Measurements from ENCODE around the gene CFAP119. TPM values are rescaled to one million over a fixed set of nuclear protein-coding genes. Genes with fewer than 3 reads are reported as not detected.

Gene CFAP119
- total and polyA plus RNA-seq, 7 experiments from 2014 or later: 0.41 to 5.9 (median 2.8) TPM

GRCh38 chr16:30750876-30751465, 10.9 kb downstream of the CFAP119 start:
- ChIA-PET POLR2A (interaction anchor here (4.4 kb wide), 1 partner anchor 8 kb away, joined by 17 read pairs; no protein-coding TSS in a partner anchor), CTCF (interaction anchor here (0.6 kb wide), 1 partner anchor 44 kb away, joined by 4 read pairs; no protein-coding TSS in a partner anchor)
- ATAC-seq: no peak
- H3K9me3 ChIP-seq (ENCODE audit: control insufficient read depth in 2 of 3, low read length in 3 of 3): no peaks in the 10 kb centered on the region
- H3K36me3 ChIP-seq (ENCODE audit: control insufficient read depth in 2 of 3, insufficient read depth in 3 of 3, low read length in 3 of 3): peaks cover 0 to 34% (median 6%) of the 10 kb centered on the region in 3 experiments
- DNase-seq: no peak
- H3K36me3 Mint-ChIP-seq: peaks cover 5 to 23% (median 10%) of the 10 kb centered on the region in 5 donors
- intact Hi-C loops (cut with micrococcal nuclease): no loop called here
- no peak overlapping the region for H3K4me3 ChIP-seq (ENCODE audit: low read length)
- H3K9me3 Mint-ChIP-seq: peaks cover 0 to 3% (median 0%) of the 10 kb centered on the region in 11 donors
- no peaks in the 10 kb centered on the region for H3K27me3 Mint-ChIP-seq
- H3K4me3 Mint-ChIP-seq: peak overlapping the region in 8 of 10 donors; percentile 9 to 59 (median 34)
- peak overlapping the region in 2 of 9 donors; percentile 19 to 24 for H3K27ac Mint-ChIP-seq
- H3K4me1 Mint-ChIP-seq: peaks cover 18 to 29% (median 25%) of the 10 kb centered on the region in 7 donors
- H3K27me3 ChIP-seq (ENCODE audit: control insufficient read depth in 2 of 2, insufficient read depth in 2 of 2, low read length in 2 of 2): no peaks in the 10 kb centered on the region
- peaks cover 4 to 6% of the 10 kb centered on the region in 2 donors for H3K4me1 ChIP-seq (ENCODE audit: control insufficient read depth in 2 of 2, insufficient read depth in 2 of 2, low read length in 2 of 2)
- no peak overlapping the region for H3K27ac ChIP-seq (ENCODE audit: low read depth, low read length)

GRCh38 chr16:30750201-30750600, 11.7 kb downstream of the CFAP119 start:
- Histone ChIP-seq H3K4me3 (ENCODE audit: low read length) (no peak overlapping the region), H3K36me3 (ENCODE audit: control insufficient read depth in 2 of 3, insufficient read depth in 3 of 3, low read length in 3 of 3) (peaks cover 0 to 27% (median 6%) of the 10 kb centered on the region in 3 experiments), H3K4me1 (ENCODE audit: control insufficient read depth in 2 of 2, insufficient read depth in 2 of 2, low read length in 2 of 2) (peaks cover 4 to 6% of the 10 kb centered on the region in 2 donors), H3K9me3 (ENCODE audit: control insufficient read depth in 2 of 3, low read length in 3 of 3) (no peaks in the 10 kb centered on the region), H3K27me3 (ENCODE audit: control insufficient read depth in 2 of 2, insufficient read depth in 2 of 2, low read length in 2 of 2) (no peaks in the 10 kb centered on the region), H3K27ac (ENCODE audit: low read depth, low read length) (no peak overlapping the region)
- H3K4me3 Mint-ChIP-seq: peak overlapping the region in 8 of 10 donors; percentile 35 to 96 (median 88)
- ATAC-seq (no peak), DNase-seq (no peak)
- H3K27me3 Mint-ChIP-seq: no peaks in the 10 kb centered on the region
- ChIA-PET CTCF (no interaction called here), POLR2A (interaction anchor here (1.0 to 4.4 kb wide), 2 partner anchors 9 to 14 kb away, joined by 3 to 17 read pairs; no protein-coding TSS in a partner anchor)
- H3K9me3 Mint-ChIP-seq: peaks cover 0 to 3% (median 0%) of the 10 kb centered on the region in 11 donors
- H3K36me3 Mint-ChIP-seq: peaks cover 5 to 21% (median 11%) of the 10 kb centered on the region in 5 donors
- intact Hi-C loops (cut with micrococcal nuclease): no loop called here
- peaks cover 18 to 29% (median 26%) of the 10 kb centered on the region in 7 donors for H3K4me1 Mint-ChIP-seq
- H3K27ac Mint-ChIP-seq: peak overlapping the region in 2 of 9 donors; percentile 16 to 82

DNA sequence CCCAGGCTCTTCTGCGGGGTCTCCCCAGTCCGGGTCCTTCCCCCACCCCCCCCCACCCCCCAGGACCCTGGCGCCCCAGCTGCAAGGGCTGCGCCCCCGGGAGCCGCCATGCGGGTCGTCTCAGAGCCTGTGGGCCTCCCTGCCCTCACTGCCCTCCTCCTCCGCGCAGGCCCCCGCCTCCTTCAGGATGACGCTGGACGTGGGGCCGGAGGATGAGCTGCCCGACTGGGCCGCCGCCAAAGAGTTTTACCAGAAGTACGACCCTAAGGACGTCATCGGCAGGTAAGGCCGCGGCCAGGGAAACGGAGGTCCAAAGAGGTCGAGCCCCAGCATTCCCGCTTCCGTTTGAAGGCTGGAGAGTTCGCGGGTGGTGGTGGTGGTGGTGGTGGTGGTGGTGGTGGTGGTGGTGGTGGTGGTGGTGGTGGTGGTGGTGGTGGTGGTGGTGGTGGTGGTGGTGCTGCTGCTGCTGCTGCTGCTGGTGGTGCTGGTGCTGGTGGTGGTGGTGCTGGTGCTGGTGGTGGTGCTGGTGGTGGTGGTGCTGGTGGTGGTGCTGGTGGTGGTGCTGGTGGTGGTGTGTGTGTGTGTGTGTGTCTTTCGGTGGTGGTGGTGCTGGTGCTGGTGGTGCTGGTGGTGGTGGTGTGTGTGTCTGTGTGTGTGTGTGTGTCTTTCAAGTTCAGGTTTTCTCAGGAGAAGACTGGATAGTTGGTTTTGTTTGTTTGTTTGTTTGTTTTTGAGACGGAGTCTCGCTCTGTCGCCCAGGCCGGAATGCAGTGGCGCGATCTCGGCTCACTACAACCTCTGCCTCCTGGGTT, 13.0 kb downstream of the CFAP119 start:
- peaks cover 0 to 24% (median 5%) of the 10 kb centered on the region in 3 experiments for H3K36me3 ChIP-seq (ENCODE audit: control insufficient read depth in 2 of 3, insufficient read depth in 3 of 3, low read length in 3 of 3)
- H3K27me3 ChIP-seq (ENCODE audit: control insufficient read depth in 2 of 2, insufficient read depth in 2 of 2, low read length in 2 of 2): no peaks in the 10 kb centered on the region
- ChIA-PET CTCF (interaction anchor here (1.5 kb wide), 1 partner anchor 66 kb away, joined by 4 read pairs; no protein-coding TSS in a partner anchor), POLR2A (interaction anchor here (0.6 to 4.4 kb wide), 17 partner anchors 11 to 414 kb away, joined by 3 to 18 read pairs (median 5); partner anchors contain the start of gene CFAP119)
- peak overlapping the region; percentile 51 for H3K4me3 ChIP-seq (ENCODE audit: low read length)
- H3K27ac ChIP-seq (ENCODE audit: low read depth, low read length): peak overlapping the region; percentile 75
- ATAC-seq (peak; percentile 15), DNase-seq (peak in 1 of 9 donors; percentile 5)
- H3K27ac Mint-ChIP-seq: peak overlapping the region in 8 of 9 donors; percentile 75 to 95 (median 88)
- no peaks in the 10 kb centered on the region for H3K9me3 ChIP-seq (ENCODE audit: control insufficient read depth in 2 of 3, low read length in 3 of 3)
- peaks cover 16 to 29% (median 27%) of the 10 kb centered on the region in 7 donors for H3K4me1 Mint-ChIP-seq
- H3K36me3 Mint-ChIP-seq: peaks cover 5 to 19% (median 12%) of the 10 kb centered on the region in 5 donors
- no peaks in the 10 kb centered on the region for H3K27me3 Mint-ChIP-seq
- H3K4me1 ChIP-seq (ENCODE audit: control insufficient read depth in 2 of 2, insufficient read depth in 2 of 2, low read length in 2 of 2): peaks cover 4 to 6% of the 10 kb centered on the region in 2 donors
- intact Hi-C loops (cut with micrococcal nuclease): loop anchor here (1.0 to 2.0 kb wide), 9 partner anchors 13 to 710 kb away; partner anchors contain the start of genes CFAP119 (in 2 of the 2), FBRS (in 2 of the 2), RNF40 (in 2 of the 2) and ARMC5 (in 1 of the 2)
- H3K9me3 Mint-ChIP-seq: peaks cover 0 to 3% (median 0%) of the 10 kb centered on the region in 11 donors
- peak overlapping the region; percentile 78 to 98 (median 90) for H3K4me3 Mint-ChIP-seq

DNA sequence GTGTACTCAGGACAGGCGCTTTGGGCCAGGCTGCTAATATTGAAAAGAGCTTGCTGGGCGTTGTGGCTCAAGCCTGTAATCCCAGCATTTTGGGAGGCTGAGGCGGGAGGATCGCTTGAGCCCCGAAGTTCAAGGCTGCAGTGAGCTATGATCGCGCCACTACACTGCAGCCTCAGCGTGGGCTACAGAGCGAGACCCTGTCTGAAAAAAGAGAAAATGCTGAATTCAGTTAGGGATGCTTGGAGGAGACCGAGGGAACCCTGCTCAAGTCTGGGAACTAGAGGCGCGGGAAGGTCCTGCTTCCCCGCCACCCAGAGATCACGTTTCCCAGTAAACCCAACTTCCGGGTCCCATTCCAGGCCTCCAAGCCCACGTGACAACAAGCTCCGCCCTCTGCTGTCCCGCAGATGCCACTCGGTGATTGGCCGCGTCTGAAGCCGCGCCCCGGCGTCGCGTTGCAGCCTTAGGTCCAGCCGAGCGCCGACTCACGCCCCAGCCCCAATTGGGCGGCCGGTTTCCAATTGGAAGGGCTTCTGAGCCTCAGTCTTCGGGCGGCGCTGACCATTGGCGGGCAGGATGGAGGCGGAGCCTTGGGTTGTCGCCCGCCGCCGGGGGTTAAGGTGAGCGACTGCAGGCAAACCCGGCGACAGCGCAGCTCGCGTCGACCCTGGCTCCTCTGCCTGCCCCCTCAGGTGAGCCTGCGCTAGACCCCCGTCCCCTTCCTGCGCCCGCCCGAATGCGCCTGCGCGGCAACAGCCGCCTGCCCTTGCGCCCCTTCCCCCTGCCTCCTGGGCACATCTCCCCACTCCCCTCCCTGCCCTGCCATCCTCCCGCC, 13.8 kb downstream of the CFAP119 start, which contains the start of gene PHKG2:
Gene PHKG2 (plus strand): TSS at position 627 of the 835 bp plus-strand sequence. CDS start 396 bp downstream, outside the sequence.
- DNase-seq (peak; percentile 82 to 95 (median 92)), ATAC-seq (peak; percentile 99)
- Histone ChIP-seq H3K4me3 (ENCODE audit: low read length) (peak within 1 kb of the TSS; percentile 51), H3K9me3 (ENCODE audit: control insufficient read depth in 2 of 3, low read length in 3 of 3) (no peaks in the 10 kb centered on the region), H3K27ac (ENCODE audit: low read depth, low read length) (peak within 1 kb of the TSS; percentile 75), H3K4me1 (ENCODE audit: control insufficient read depth in 2 of 2, insufficient read depth in 2 of 2, low read length in 2 of 2) (peaks cover 4 to 6% of the 10 kb centered on the region in 2 donors), H3K27me3 (ENCODE audit: control insufficient read depth in 2 of 2, insufficient read depth in 2 of 2, low read length in 2 of 2) (no peaks in the 10 kb centered on the region), H3K36me3 (ENCODE audit: control insufficient read depth in 2 of 3, insufficient read depth in 3 of 3, low read length in 3 of 3) (peaks cover 0 to 21% (median 0%) of the 10 kb centered on the region in 3 experiments)
- H3K4me3 Mint-ChIP-seq: peak within 1 kb of the TSS; percentile 78 to 98 (median 90)
- peaks cover 5 to 18% (median 16%) of the 10 kb centered on the region in 5 donors for H3K36me3 Mint-ChIP-seq
- CTCF ChIA-PET: interaction anchor here (1.5 kb wide), 1 partner anchor 67 kb away, joined by 4 read pairs; no protein-coding TSS in a partner anchor
- H3K27ac Mint-ChIP-seq: peak within 1 kb of the TSS; percentile 82 to 95 (median 90)
- intact Hi-C loops (cut with micrococcal nuclease): loop anchor here (1.0 to 2.0 kb wide), 9 partner anchors 14 to 711 kb away; partner anchors contain the start of genes CFAP119 (in 2 of the 2), FBRS (in 2 of the 2), RNF40 (in 2 of the 2) and ARMC5 (in 1 of the 2)
- no peaks in the 10 kb centered on the region for H3K27me3 Mint-ChIP-seq
- H3K4me1 Mint-ChIP-seq: peaks cover 18 to 29% (median 27%) of the 10 kb centered on the region in 7 donors
- POLR2A ChIA-PET: interaction anchor here (0.6 to 4.4 kb wide), 24 partner anchors 11 to 1592 kb away, joined by 3 to 18 read pairs (median 5); partner anchors contain the start of genes CFAP119, FBRS, ZNF629 and ZNF688
- peaks cover 0 to 3% (median 0%) of the 10 kb centered on the region in 11 donors for H3K9me3 Mint-ChIP-seq

DNA sequence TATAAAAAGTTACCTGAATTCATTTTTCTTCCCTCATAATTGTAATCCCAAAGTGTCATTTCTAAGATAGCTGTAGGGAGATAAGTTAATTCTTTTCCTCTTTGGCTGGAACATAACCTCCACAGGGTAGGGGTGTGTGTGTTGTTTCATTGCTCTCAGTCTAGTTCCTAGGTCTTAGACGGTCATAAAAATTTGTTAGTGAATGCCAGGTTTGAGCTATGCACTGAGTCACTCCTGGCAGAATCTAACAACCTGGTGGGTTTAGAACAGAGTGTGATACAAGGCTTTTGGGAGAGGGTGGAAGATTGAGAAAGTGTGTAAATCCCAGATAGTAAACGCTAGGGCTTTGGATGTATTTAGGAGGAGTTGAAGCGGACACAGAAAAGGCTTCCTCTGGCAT, 14.5 kb downstream of the CFAP119 start:
- H3K9me3 Mint-ChIP-seq: peaks cover 0 to 3% (median 0%) of the 10 kb centered on the region in 11 donors
- no peaks in the 10 kb centered on the region for H3K27me3 ChIP-seq (ENCODE audit: control insufficient read depth in 2 of 2, insufficient read depth in 2 of 2, low read length in 2 of 2)
- peak overlapping the region; percentile 75 for H3K27ac ChIP-seq (ENCODE audit: low read depth, low read length)
- intact Hi-C loops (cut with micrococcal nuclease): no loop called here
- ChIA-PET CTCF (interaction anchor here (1.5 kb wide), 1 partner anchor 67 kb away, joined by 4 read pairs; no protein-coding TSS in a partner anchor), POLR2A (interaction anchor here (0.6 to 4.4 kb wide), 21 partner anchors 10 to 1591 kb away, joined by 3 to 18 read pairs (median 5); partner anchors contain the start of genes CFAP119, FBRS, ZNF629 and ZNF688)
- peaks cover 0 to 22% (median 0%) of the 10 kb centered on the region in 3 experiments for H3K36me3 ChIP-seq (ENCODE audit: control insufficient read depth in 2 of 3, insufficient read depth in 3 of 3, low read length in 3 of 3)
- DNase-seq (peak in 1 of 9 donors; percentile 7), ATAC-seq (no peak)
- peaks cover 4 to 6% of the 10 kb centered on the region in 2 donors for H3K4me1 ChIP-seq (ENCODE audit: control insufficient read depth in 2 of 2, insufficient read depth in 2 of 2, low read length in 2 of 2)
- no peaks in the 10 kb centered on the region for H3K27me3 Mint-ChIP-seq
- peak overlapping the region; percentile 78 to 98 (median 90) for H3K4me3 Mint-ChIP-seq
- H3K27ac Mint-ChIP-seq: peak overlapping the region; percentile 82 to 95 (median 88)
- peaks cover 18 to 29% (median 27%) of the 10 kb centered on the region in 7 donors for H3K4me1 Mint-ChIP-seq
- peak overlapping the region; percentile 51 for H3K4me3 ChIP-seq (ENCODE audit: low read length)
- H3K9me3 ChIP-seq (ENCODE audit: control insufficient read depth in 2 of 3, low read length in 3 of 3): no peaks in the 10 kb centered on the region
- peaks cover 5 to 18% (median 16%) of the 10 kb centered on the region in 5 donors for H3K36me3 Mint-ChIP-seq
